ENCODE results near the gene MYO5C.

MYO5C gene

DNA sequence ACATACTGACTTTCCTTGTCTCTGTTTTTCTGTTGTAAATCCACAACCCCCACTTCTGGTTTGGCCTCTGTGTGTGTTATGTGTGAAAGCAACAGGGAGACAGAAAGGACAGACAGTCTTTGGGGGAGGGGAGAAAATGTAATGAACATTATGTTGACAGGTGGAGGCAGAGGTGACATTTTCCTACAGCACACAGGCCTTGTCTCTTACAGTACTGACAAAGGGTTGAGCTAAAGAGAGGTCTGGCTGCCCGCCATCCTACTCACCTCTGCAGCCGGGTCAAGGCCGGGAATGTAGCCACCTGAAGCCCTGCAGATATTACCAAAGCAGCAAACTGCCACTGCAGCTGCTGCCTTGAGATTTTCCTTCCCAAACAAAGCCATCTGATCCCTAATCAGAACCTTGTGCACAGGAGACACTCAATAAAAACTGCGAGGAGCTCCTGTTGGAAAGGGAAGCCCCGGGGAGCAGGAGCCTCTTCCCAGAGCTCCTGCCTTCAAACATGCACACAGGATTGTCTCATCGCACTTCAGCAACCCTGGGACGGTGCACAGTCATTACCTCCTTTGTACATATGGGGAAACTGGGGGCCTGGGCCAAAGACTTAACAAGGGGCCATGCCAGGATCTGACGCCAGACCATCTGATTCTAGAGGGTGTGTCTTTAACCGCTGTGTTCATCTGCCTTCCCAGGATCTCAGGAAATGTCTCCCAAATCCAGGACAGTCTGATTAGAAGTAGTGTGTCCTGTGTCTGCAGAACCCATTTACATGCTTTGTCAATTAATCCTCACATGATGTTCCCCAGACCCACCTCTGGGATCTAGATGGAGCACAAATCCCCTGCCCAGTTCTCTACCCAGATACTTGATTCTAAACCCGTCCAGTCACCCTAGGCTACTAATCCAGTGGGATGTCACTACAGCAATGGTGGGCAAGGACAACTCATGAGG, 14.2 kb downstream of the MYO5C start:
- in situ Hi-C loops (cut with HindIII; ENCODE audit: low sequenced_read_pairs) = no loop called here

GRCh38 chr15:52280326-52281084, 15.1 kb downstream of the MYO5C start:
- in situ Hi-C loops (cut with HindIII; ENCODE audit: low sequenced_read_pairs) = no loop called here

DNA sequence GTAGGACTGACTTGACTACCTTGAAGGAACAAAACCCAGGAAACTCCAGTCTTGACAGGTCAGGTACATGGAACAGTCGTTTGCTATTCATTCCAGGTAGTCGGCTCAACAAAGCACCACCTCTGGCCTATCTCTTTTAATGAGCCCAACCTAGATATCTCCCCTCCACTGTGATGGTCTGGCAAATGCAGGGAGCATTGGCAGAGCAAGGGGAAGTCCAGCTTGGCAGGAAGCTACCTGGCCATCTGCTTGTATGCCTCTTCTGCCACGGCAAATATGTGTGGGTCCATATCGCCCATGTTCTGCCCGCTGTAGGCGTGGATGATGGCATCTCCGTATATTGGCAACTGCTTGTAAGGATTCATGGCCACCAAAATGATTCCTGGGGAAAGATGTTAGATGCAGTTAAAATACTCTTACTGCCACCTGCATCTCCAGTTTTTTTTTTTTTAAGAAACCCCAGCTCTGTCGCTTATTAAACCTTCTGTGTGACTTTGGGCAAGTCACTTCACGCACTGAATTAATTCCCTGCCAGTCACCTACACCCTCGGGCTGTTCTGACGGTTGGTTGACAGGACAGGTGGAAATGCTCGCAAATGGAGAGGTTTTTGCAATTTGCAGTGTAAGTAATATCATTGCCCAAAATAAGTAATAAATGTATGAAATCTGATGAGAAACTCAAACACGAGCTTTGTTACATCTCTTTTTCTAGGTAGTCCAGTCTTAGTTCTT, 16.8 kb downstream of the MYO5C start:
- in situ Hi-C loops (cut with HindIII; ENCODE audit: low sequenced_read_pairs) = loop anchor here (10.0 kb wide), 1 partner anchor 216 kb away; no protein-coding TSS in a partner anchor

- in situ Hi-C loops (cut with HindIII; ENCODE audit: low sequenced_read_pairs) = loop anchor here (10.0 kb wide), 1 partner anchor 217 kb away; no protein-coding TSS in a partner anchor
Measured at GRCh38 chr15:52278135-52278534, 17.5 kb downstream of the MYO5C start.

DNA sequence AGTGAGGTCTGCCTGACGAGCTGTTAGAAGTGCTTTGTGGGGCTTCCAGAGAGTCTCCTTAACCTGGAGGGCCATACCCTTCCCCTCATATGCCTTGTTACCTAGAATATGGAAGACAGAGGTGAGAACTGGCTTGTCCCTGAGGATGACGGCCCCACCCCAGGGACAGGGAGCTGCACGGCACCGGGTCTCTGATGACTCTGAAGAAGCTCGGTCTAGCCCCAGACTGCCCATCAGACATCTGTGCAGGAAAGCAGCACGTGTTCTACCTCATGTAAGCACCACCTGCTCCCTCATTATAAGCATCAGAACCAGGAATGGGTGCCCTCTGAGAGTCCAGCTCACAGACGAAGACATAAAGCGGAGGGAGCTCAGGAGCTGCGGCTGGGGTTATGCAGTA, 18.0 kb downstream of the MYO5C start:
- in situ Hi-C loops (cut with HindIII; ENCODE audit: low sequenced_read_pairs) = loop anchor here (10.0 kb wide), 1 partner anchor 217 kb away; no protein-coding TSS in a partner anchor

GRCh38 chr15:52276256-52276770, 19.3 kb downstream of the MYO5C start:
- in situ Hi-C loops (cut with HindIII; ENCODE audit: low sequenced_read_pairs) = loop anchor here (10.0 kb wide), 1 partner anchor 218 kb away; no protein-coding TSS in a partner anchor

GRCh38 chr15:52263563-52264282, 31.9 kb downstream of the MYO5C start:
- in situ Hi-C loops (cut with HindIII; ENCODE audit: low sequenced_read_pairs) = no loop called here

DNA sequence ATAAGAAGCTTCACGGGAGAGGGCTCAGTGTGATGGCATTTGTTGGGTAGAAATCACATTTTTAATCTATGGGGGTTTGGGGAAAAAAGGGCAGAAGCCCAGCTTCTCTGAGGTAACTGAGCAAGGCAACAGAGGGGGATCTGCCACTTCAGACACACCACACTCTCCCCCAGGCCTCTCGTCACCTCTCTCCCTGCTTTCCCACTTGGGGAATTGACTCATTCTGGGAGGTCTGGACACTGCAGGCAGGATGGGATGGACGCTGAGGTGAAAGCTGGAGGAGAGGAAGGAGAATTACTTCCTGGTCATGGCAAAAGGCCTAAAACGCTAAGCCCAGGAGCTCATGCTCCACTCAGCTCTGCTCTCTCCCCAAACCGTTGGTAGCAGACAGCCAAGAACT, 33.2 kb downstream of the MYO5C start:
- in situ Hi-C loops (cut with HindIII; ENCODE audit: low sequenced_read_pairs) = no loop called here

- in situ Hi-C loops (cut with HindIII; ENCODE audit: low sequenced_read_pairs) = no loop called here
Measured at GRCh38 chr15:52261498-52262242, 33.9 kb downstream of the MYO5C start.

DNA sequence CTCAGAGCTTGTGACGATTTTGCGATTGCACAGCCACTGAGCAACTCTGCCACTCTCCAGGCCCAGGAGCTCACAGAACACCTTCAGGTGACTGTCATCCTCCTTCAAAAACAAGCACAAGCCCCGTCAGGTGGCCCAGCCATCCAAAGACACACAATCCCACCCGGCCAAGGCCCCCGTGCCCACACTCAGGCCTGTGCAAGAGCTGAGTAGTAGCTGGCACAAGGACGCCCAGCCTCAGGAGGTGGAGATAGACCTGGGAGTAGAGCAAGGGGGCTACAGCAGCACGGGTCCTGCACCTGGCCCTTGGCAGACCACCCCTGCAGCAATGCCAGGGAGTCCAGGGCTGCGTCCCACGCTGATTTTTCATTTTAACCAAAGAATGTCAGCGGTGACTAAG, 34.6 kb downstream of the MYO5C start:
- in situ Hi-C loops (cut with HindIII; ENCODE audit: low sequenced_read_pairs) = no loop called here

GRCh38 chr15:52259503-52259902, 36.1 kb downstream of the MYO5C start:
- in situ Hi-C loops (cut with HindIII; ENCODE audit: low sequenced_read_pairs) = no loop called here

DNA sequence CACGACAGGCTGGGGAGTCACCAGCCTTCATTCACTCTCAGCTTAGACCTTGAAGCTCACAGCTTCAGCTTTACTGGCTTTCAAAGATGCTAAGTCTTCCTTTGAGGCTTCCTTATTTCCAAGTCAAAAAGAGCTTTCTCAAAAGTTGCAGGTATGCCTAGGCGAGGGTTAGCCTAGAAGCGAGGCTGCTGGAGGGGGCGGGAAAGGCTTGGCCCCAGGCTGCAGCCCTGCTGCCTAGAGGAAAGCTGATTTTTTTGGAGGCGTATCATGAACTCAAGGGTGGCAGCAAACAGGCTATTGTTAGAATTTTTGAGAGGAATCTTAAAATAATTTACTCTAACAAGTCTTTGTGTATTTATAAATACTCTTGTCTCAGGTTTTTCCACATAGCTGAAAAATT, 37.1 kb downstream of the MYO5C start:
- in situ Hi-C loops (cut with HindIII; ENCODE audit: low sequenced_read_pairs) = no loop called here

GRCh38 chr15:52257734-52258062, 37.9 kb downstream of the MYO5C start:
- in situ Hi-C loops (cut with HindIII; ENCODE audit: low sequenced_read_pairs) = no loop called here

DNA sequence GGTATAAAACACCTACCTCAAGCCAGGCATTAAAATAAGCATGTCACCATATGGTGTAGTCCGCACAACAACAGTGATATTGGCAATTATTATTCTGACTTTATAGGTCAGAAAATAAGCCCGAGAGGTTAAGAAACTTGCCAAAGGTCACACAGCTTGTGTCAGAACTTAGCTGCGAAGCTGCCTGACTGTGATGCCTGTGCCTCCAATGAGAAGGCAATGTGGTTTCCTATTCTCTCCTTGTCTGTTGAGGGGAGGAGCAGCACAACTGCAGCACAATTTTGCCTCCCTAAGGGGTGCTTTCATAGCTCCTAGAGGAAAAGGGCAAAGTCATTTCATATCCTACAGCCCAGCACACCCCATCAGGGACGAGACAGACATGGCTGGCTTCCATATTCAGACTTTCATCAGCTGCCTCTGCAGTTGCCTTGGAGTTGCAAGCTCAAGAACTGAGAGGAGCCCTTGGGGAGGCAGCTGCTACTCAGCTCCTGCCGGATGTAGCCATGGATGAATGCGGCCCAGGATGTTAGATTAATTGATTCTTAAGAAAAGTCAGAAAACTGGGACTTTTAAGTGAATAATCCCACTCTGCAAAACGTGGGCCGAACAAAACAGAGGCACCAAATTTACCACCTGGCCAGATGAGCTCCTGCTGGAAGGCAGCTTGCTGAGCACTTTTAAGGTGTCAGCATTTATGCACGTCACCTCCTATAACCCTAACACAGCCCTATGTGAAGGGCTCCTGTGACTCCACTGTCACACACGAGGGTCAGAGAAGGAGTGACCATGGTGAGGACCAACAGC, 38.5 kb downstream of the MYO5C start:
- in situ Hi-C loops (cut with HindIII; ENCODE audit: low sequenced_read_pairs) = no loop called here

GRCh38 chr15:52256366-52256765, 39.2 kb downstream of the MYO5C start:
- in situ Hi-C loops (cut with HindIII; ENCODE audit: low sequenced_read_pairs) = no loop called here

DNA sequence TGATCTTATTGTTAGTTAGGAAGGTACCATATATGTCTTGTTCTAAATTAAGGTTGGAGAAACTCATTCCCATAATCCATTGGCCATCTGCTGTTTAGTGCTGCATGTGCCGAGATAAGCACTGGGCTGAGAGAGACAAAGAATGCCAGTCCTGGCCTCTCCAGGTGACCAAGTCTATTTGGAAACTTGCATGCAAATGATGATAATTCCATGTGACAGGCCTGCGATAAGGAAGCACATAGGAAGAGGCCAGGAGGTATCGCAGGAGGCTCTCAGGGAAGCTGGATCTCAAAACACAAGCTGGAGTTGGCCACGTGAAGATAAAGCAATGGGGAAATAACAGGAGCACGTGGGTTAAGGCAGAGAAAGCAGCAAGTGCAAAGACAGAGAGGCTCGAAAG, 39.7 kb downstream of the MYO5C start:
- in situ Hi-C loops (cut with HindIII; ENCODE audit: low sequenced_read_pairs) = no loop called here

GRCh38 chr15:52255008-52255407, 40.6 kb downstream of the MYO5C start:
- in situ Hi-C loops (cut with HindIII; ENCODE audit: low sequenced_read_pairs) = no loop called here

GRCh38 chr15:52254391-52254790, 41.2 kb downstream of the MYO5C start:
- in situ Hi-C loops (cut with HindIII; ENCODE audit: low sequenced_read_pairs) = no loop called here

- in situ Hi-C loops (cut with HindIII; ENCODE audit: low sequenced_read_pairs) = no loop called here
Measured at GRCh38 chr15:52252781-52253180, 42.8 kb downstream of the MYO5C start.
